ENCODE data around the gene KHK. TPM values are rescaled to one million over a fixed set of nuclear protein-coding genes. Genes with fewer than 3 reads are reported as not detected.

Gene KHK
- total RNA-seq, 1 donor from 2014 or later: 3.3 TPM

DNA sequence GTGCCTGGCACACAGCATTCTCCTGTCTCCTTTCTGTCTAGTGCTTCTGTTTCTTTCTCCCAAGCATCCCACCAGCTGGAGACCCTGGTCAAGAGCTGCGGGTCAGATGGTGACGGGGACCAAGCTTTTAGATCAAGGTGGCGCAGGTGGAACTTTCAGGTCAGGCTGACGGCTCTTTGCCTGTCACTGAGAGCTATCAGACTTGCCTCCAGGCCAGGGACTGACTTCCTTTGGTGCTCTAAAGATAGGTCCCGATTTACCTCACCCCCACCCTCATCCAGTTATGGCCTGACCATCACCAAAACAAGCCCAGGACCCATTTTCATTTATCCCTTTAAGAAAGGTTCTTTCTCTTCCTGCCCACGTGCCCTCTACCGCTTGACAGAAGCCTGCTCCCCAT lies 9.3 kb upstream of the KHK start:
- no peak for DNase-seq (ENCODE audit: low spot score)
- H3K4me1 ChIP-seq: peaks cover 20% of the 10 kb centered on the region
- no peak overlapping the region for H2AFZ ChIP-seq (replicated peaks)
- H3K27me3 ChIP-seq: no peaks in the 10 kb centered on the region
- H3K36me3 Mint-ChIP-seq: no peaks in the 10 kb centered on the region
- no peaks in the 10 kb centered on the region for H3K36me3 ChIP-seq
- H3K4me1 Mint-ChIP-seq: peaks cover 62% of the 10 kb centered on the region
- TF ChIP-seq EZH2phosphoT487 (IDR thresholded peaks at IDR 0.05) (no peak), CTCF (IDR thresholded peaks at IDR 0.05) (no peak), EZH2 (IDR thresholded peaks at IDR 0.05) (no peak)
- no peaks in the 10 kb centered on the region for H4K20me1 ChIP-seq (ENCODE audit: low read depth)
- H3K9me3 ChIP-seq (ENCODE audit: low read depth): no peaks in the 10 kb centered on the region
- H3K79me2 ChIP-seq (ENCODE audit: low read depth): no peaks in the 10 kb centered on the region
- no peak overlapping the region for H3K4me3 ChIP-seq
- H3K27me3 Mint-ChIP-seq (ENCODE audit: insufficient read depth, low read depth): peaks cover 2% of the 10 kb centered on the region
- no peak overlapping the region for H3K27ac ChIP-seq
- peak overlapping the region; percentile 27 for H3K4me3 Mint-ChIP-seq
- H3K9me3 Mint-ChIP-seq: no peaks in the 10 kb centered on the region
- peak overlapping the region; percentile 50 for H3K27ac Mint-ChIP-seq
- no peak overlapping the region for H3K4me2 ChIP-seq
- peaks cover 22% of the 10 kb centered on the region for H3F3A ChIP-seq (ENCODE audit: low read depth)
- H3K9ac ChIP-seq: no peak overlapping the region

GRCh38 chr2:27078267-27079194 lies 8.0 kb upstream of the KHK start, which contains the start of gene EMILIN1:
TSS of gene EMILIN1 (plus strand) at chr2:27078615. CDS start at chr2:27079066, 451 bp downstream.
- peak; percentile 39 for DNase-seq (ENCODE audit: low spot score)
- Mint-ChIP-seq H3K4me3 (peak within 1 kb of the TSS; percentile 62), H3K27ac (peak within 1 kb of the TSS; percentile 94), H3K9me3 (no peaks in the 10 kb centered on the region), H3K27me3 (ENCODE audit: insufficient read depth, low read depth) (no peaks in the 10 kb centered on the region), H3K4me1 (peaks cover 55% of the 10 kb centered on the region), H3K36me3 (no peaks in the 10 kb centered on the region)
- no peaks in the 10 kb centered on the region for H3K27me3 ChIP-seq
- no peaks in the 10 kb centered on the region for H3K36me3 ChIP-seq
- H3K4me2 ChIP-seq: peak within 1 kb of the TSS; percentile 9
- H3K4me1 ChIP-seq: peaks cover 15% of the 10 kb centered on the region
- H3K79me2 ChIP-seq (ENCODE audit: low read depth): no peaks in the 10 kb centered on the region
- H4K20me1 ChIP-seq (ENCODE audit: low read depth): no peaks in the 10 kb centered on the region
- H2AFZ ChIP-seq (replicated peaks): peak within 1 kb of the TSS; percentile 70
- H3K4me3 ChIP-seq: no peak within 1 kb of the TSS
- H3F3A ChIP-seq (ENCODE audit: low read depth): peaks cover 11% of the 10 kb centered on the region
- no peaks in the 10 kb centered on the region for H3K9me3 ChIP-seq (ENCODE audit: low read depth)
- no peak for TF ChIP-seq EZH2 (IDR thresholded peaks at IDR 0.05)
- TF ChIP-seq CTCF (IDR thresholded peaks at IDR 0.05): no peak
- TF ChIP-seq EZH2phosphoT487 (IDR thresholded peaks at IDR 0.05): no peak
- no peak within 1 kb of the TSS for H3K27ac ChIP-seq
- no peak within 1 kb of the TSS for H3K9ac ChIP-seq

GRCh38 chr2:27079233-27080139 lies 7.1 kb upstream of the KHK start:
- no peaks in the 10 kb centered on the region for H3K36me3 ChIP-seq
- H3F3A ChIP-seq (ENCODE audit: low read depth): peaks cover 7% of the 10 kb centered on the region
- H3K27me3 ChIP-seq: no peaks in the 10 kb centered on the region
- no peak overlapping the region for H3K27ac ChIP-seq
- H3K4me2 ChIP-seq: no peak overlapping the region
- no peak overlapping the region for H3K9ac ChIP-seq
- H3K27me3 Mint-ChIP-seq (ENCODE audit: insufficient read depth, low read depth): no peaks in the 10 kb centered on the region
- H3K4me1 ChIP-seq: peaks cover 15% of the 10 kb centered on the region
- peak overlapping the region; percentile 77 for H3K4me3 Mint-ChIP-seq
- no peaks in the 10 kb centered on the region for H3K79me2 ChIP-seq (ENCODE audit: low read depth)
- peak overlapping the region; percentile 65 for H3K27ac Mint-ChIP-seq
- H3K36me3 Mint-ChIP-seq: no peaks in the 10 kb centered on the region
- H4K20me1 ChIP-seq (ENCODE audit: low read depth): no peaks in the 10 kb centered on the region
- H3K4me1 Mint-ChIP-seq: peaks cover 53% of the 10 kb centered on the region
- TF ChIP-seq CTCF (IDR thresholded peaks at IDR 0.05): no peak
- TF ChIP-seq EZH2 (IDR thresholded peaks at IDR 0.05): no peak
- TF ChIP-seq EZH2phosphoT487 (IDR thresholded peaks at IDR 0.05): no peak
- H3K9me3 ChIP-seq (ENCODE audit: low read depth): no peaks in the 10 kb centered on the region
- no peaks in the 10 kb centered on the region for H3K9me3 Mint-ChIP-seq
- DNase-seq (ENCODE audit: low spot score): no peak
- no peak overlapping the region for H3K4me3 ChIP-seq
- no peak overlapping the region for H2AFZ ChIP-seq (replicated peaks)
